Neural cell (in vitro differentiated cells): Measurements from ENCODE around the gene MLLT11. TPM values are rescaled to one million over a fixed set of nuclear protein-coding genes. Genes with fewer than 3 reads are reported as not detected.

Experiments used
- H2AFZ ChIP-seq: fragments of 200-600, 300-800 bp; sonication (generic), shearing (Covaris generic); 2 replicates; pipeline ENCODE4 v1.6.0; 2014; ENCODE audit warnings: low read depth, mild to moderate bottlenecking, antibody characterized with exemption, low read length, moderate library complexity
- H3F3A ChIP-seq: fragments of 200-600 bp; shearing (Covaris generic); 2 replicates; pipeline ENCODE4 v1.6.1; 2016; ENCODE audit warnings: mild to moderate bottlenecking, moderate library complexity, mixed read lengths, antibody characterized with exemption, low read length; ENCODE audit not compliant: insufficient read depth, poor library complexity, severe bottlenecking
- H3K27ac ChIP-seq: fragments of 200-600, 300-800 bp; sonication (generic), shearing (Covaris generic); 2 replicates; pipeline ENCODE4 v1.5.1; 2014; ENCODE audit warnings: mild to moderate bottlenecking, low read length, moderate library complexity
- H3K27me3 ChIP-seq: fragments of 300-800, 200-600 bp; sonication (generic), shearing (Covaris generic); 2 replicates; pipeline ENCODE4 v1.6.0; 2014; ENCODE audit warnings: mild to moderate bottlenecking, low read depth, low read length, moderate library complexity; ENCODE audit not compliant: insufficient read depth
- H3K36me3 ChIP-seq: fragments of 300-800, 200-600 bp; sonication (generic), shearing (Covaris generic); 2 replicates; pipeline ENCODE4 v1.5.1; 2014; ENCODE audit warnings: mild to moderate bottlenecking, antibody characterized with exemption, low read length, moderate library complexity; ENCODE audit not compliant: insufficient read depth
- H3K4me2 ChIP-seq: fragments of 300-800, 200-600 bp; sonication (generic), shearing (Covaris generic); 2 replicates; pipeline ENCODE4 v1.6.0; 2014; ENCODE audit warnings: mild to moderate bottlenecking, low read length
- H3K4me3 ChIP-seq: fragments of 300-800, 200-600 bp; sonication (generic), shearing (Covaris generic); 2 replicates; pipeline ENCODE4 v1.5.1; 2014; ENCODE audit warnings: mild to moderate bottlenecking, low read length, moderate library complexity
- H3K79me2 ChIP-seq: fragments of 200-600 bp; shearing (Covaris generic); replicated peaks from 2 replicates; pipeline ENCODE4 v1.6.0; 2014; ENCODE audit warnings: mild to moderate bottlenecking, low read length, moderate library complexity; ENCODE audit not compliant: insufficient read depth
- H3K9ac ChIP-seq: fragments of 300-800, 200-600 bp; sonication (generic), shearing (Covaris generic); 2 replicates; pipeline ENCODE4 v1.6.1; 2016; ENCODE audit warnings: mild to moderate bottlenecking, low read length, mixed read lengths
- H3K9me2 ChIP-seq: fragments of 200-600 bp; shearing (Covaris generic); 2 replicates; pipeline ENCODE4 v1.6.1; 2016; ENCODE audit warnings: mild to moderate bottlenecking, low read length, mixed read lengths; ENCODE audit not compliant: insufficient read depth
- H3K9me3 ChIP-seq: fragments of 200-600, 300-800 bp; sonication (generic), shearing (Covaris generic); 2 replicates; pipeline ENCODE4 v1.6.1; 2016; ENCODE audit warnings: mild to moderate bottlenecking, mixed run types, low read length, moderate library complexity, mixed read lengths
- H4K20me1 ChIP-seq: fragments of 200-600 bp; shearing (Covaris generic); 2 replicates; pipeline ENCODE4 v1.6.1; 2016; ENCODE audit warnings: mild to moderate bottlenecking, mixed run types; ENCODE audit not compliant: insufficient read depth
- EP300 ChIP-seq: fragments of 450-650 bp; conservative IDR thresholded peaks from 2 replicates; pipeline ENCODE4 v1.6.1; 2014; ENCODE audit warnings: antibody characterized with exemption, mild to moderate bottlenecking, moderate library complexity; ENCODE audit not compliant: poor library complexity, severe bottlenecking
- EZH2 ChIP-seq: fragments of 200-600, 300-800 bp; shearing (Covaris generic), sonication (generic); IDR thresholded peaks from 2 replicates; pipeline ENCODE4 v1.6.1; 2014; ENCODE audit warnings: antibody characterized with exemption, low read length, borderline replicate concordance, mild to moderate bottlenecking; ENCODE audit not compliant: insufficient read depth, poor library complexity, severe bottlenecking
- MXI1 ChIP-seq: fragments of 450-650 bp; conservative IDR thresholded peaks from 2 replicates; pipeline ENCODE4 v1.6.1; 2014; ENCODE audit warnings: antibody characterized with exemption, mild to moderate bottlenecking; ENCODE audit not compliant: poor library complexity, severe bottlenecking
- POLR2AphosphoS5 ChIP-seq: IDR thresholded peaks from 2 replicates; pipeline ENCODE4 v1.6.1; 2012
- RAD21 ChIP-seq: fragments of 450-650 bp; conservative IDR thresholded peaks from 2 replicates; pipeline ENCODE4 v1.6.1; 2014; ENCODE audit warnings: antibody characterized with exemption, mild to moderate bottlenecking, moderate library complexity
- SMC3 ChIP-seq: fragments of 450-650 bp; conservative IDR thresholded peaks from 2 replicates; pipeline ENCODE4 v1.6.1; 2014; ENCODE audit warnings: antibody characterized with exemption, mild to moderate bottlenecking, moderate library complexity; ENCODE audit not compliant: poor library complexity
- TAF1 ChIP-seq: IDR thresholded peaks from 2 replicates; pipeline ENCODE4 v1.6.1; 2012; ENCODE audit warnings: low read depth
- polyA plus RNA-seq: library from polyadenylated mRNA; depleted of rRNA; stranded (reverse); fragments of >200 nt; gene quantifications from 2 replicates; pipeline ENCODE4 v1.2.3, GENCODE V29; 2014
- small RNA-seq, 3 experiments: library from RNA; depleted of rRNA; stranded (forward); fragments of <200 nt; gene quantifications; one replicate each; pipeline ENCODE3, GENCODE V24; 2012
- TF ChIP-seq, protein P1 (sequence below): fragments of 450-650 bp; IDR thresholded peaks from 2 replicates; pipeline ENCODE4 v1.5.1; 2014; ENCODE audit warnings: antibody characterized with exemption, mild to moderate bottlenecking, moderate library complexity; ENCODE audit not compliant: poor library complexity, severe bottlenecking
- TF ChIP-seq, protein P2 (sequence below): IDR thresholded peaks from 2 replicates; pipeline ENCODE4 v1.6.1; 2012; ENCODE audit warnings: borderline replicate concordance

Gene MLLT11
- polyA plus RNA-seq, 1 donor from 2014 or later = 142 TPM

DNA sequence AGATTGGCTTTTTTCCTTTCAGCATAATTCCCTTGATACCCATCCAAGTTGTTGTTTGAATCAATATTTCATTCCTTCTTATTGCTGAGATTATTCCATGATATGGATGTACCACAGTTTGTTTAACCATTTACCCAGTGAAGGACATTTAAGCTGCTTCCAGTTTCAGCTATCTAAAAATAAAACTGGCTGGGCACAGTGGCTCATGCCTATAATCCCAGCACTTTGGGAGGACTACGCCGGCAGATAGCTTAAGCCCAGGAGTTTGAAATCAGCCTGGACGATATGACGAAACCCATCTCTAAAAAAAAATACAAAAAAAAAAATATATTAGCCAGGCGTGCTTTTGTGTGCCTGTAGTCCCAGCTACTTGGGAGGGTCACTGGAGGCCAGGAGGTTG is 53.7 kb downstream of the MLLT11 start:
- Histone ChIP-seq H4K20me1 (no peaks in the 10 kb centered on the region), H3K4me2 (no peak overlapping the region), H3K9me3 (no peaks in the 10 kb centered on the region), H3K36me3 (no peaks in the 10 kb centered on the region), H3K4me3 (no peak overlapping the region), H3F3A (no peaks in the 10 kb centered on the region), H3K9ac (no peak overlapping the region), H3K27me3 (no peaks in the 10 kb centered on the region), H3K27ac (no peak overlapping the region), H2AFZ (no peak overlapping the region), H3K79me2 (no peaks in the 10 kb centered on the region), H3K9me2 (no peaks in the 10 kb centered on the region)
- TF ChIP-seq EP300 (no peak), RAD21 (no peak), MXI1 (no peak), EZH2 (no peak), POLR2AphosphoS5 (no peak), SMC3 (no peak), TAF1 (no peak)
- TF ChIP-seq, protein P1, sequence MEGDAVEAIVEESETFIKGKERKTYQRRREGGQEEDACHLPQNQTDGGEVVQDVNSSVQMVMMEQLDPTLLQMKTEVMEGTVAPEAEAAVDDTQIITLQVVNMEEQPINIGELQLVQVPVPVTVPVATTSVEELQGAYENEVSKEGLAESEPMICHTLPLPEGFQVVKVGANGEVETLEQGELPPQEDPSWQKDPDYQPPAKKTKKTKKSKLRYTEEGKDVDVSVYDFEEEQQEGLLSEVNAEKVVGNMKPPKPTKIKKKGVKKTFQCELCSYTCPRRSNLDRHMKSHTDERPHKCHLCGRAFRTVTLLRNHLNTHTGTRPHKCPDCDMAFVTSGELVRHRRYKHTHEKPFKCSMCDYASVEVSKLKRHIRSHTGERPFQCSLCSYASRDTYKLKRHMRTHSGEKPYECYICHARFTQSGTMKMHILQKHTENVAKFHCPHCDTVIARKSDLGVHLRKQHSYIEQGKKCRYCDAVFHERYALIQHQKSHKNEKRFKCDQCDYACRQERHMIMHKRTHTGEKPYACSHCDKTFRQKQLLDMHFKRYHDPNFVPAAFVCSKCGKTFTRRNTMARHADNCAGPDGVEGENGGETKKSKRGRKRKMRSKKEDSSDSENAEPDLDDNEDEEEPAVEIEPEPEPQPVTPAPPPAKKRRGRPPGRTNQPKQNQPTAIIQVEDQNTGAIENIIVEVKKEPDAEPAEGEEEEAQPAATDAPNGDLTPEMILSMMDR = no peak
- TF ChIP-seq, protein P2, sequence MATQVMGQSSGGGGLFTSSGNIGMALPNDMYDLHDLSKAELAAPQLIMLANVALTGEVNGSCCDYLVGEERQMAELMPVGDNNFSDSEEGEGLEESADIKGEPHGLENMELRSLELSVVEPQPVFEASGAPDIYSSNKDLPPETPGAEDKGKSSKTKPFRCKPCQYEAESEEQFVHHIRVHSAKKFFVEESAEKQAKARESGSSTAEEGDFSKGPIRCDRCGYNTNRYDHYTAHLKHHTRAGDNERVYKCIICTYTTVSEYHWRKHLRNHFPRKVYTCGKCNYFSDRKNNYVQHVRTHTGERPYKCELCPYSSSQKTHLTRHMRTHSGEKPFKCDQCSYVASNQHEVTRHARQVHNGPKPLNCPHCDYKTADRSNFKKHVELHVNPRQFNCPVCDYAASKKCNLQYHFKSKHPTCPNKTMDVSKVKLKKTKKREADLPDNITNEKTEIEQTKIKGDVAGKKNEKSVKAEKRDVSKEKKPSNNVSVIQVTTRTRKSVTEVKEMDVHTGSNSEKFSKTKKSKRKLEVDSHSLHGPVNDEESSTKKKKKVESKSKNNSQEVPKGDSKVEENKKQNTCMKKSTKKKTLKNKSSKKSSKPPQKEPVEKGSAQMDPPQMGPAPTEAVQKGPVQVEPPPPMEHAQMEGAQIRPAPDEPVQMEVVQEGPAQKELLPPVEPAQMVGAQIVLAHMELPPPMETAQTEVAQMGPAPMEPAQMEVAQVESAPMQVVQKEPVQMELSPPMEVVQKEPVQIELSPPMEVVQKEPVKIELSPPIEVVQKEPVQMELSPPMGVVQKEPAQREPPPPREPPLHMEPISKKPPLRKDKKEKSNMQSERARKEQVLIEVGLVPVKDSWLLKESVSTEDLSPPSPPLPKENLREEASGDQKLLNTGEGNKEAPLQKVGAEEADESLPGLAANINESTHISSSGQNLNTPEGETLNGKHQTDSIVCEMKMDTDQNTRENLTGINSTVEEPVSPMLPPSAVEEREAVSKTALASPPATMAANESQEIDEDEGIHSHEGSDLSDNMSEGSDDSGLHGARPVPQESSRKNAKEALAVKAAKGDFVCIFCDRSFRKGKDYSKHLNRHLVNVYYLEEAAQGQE = no peak

Small RNAs within 50 kb of the gene (small RNA-seq; reads per million reads assigned to genes)
- 0.03 to 12.2 (median 1.5) reads per million in 3 experiments for gene RNU6-884P

Other genes starting within 250 kb of the MLLT11 start
- 17.8 and 17.9 TPM in 2 replicates for gene ARNT, start 183.8 kb upstream of the MLLT11 start, polyA plus RNA-seq
- gene CTXND2, start 173.3 kb upstream of the MLLT11 start, polyA plus RNA-seq = not detected in 2 replicates
- 39.1 and 51.1 TPM in 2 replicates for gene SETDB1, start 134.0 kb upstream of the MLLT11 start, polyA plus RNA-seq
- 39.1 and 49.7 TPM in 2 replicates for gene CERS2, start 85.6 kb upstream of the MLLT11 start, polyA plus RNA-seq
- gene ANXA9, start 78.1 kb upstream of the MLLT11 start, polyA plus RNA-seq = not detected in 2 replicates
- gene MINDY1, start 53.5 kb upstream of the MLLT11 start, polyA plus RNA-seq = 16.1 and 25.2 TPM in 2 replicates
- 25.7 and 32.2 TPM in 2 replicates for gene PRUNE1, start 51.9 kb upstream of the MLLT11 start, polyA plus RNA-seq
- 0.16 and 0.33 TPM in 2 replicates for gene BNIPL, start 23.8 kb upstream of the MLLT11 start, polyA plus RNA-seq
- gene C1orf56, start 12.6 kb upstream of the MLLT11 start, polyA plus RNA-seq = 0.87 and 1.2 TPM in 2 replicates
- gene CDC42SE1, start 775 bp upstream of the MLLT11 start, polyA plus RNA-seq = 102 and 107 TPM in 2 replicates
- 3.0 and 4.1 TPM in 2 replicates for gene GABPB2, start 10.4 kb downstream of the MLLT11 start, polyA plus RNA-seq
- gene SEMA6C, start 86.2 kb downstream of the MLLT11 start, polyA plus RNA-seq = 32.5 and 39.3 TPM in 2 replicates
- not detected in 2 replicates for gene TNFAIP8L2, start 96.3 kb downstream of the MLLT11 start, polyA plus RNA-seq
- 13.3 and 16.0 TPM in 2 replicates for gene LYSMD1, start 105.5 kb downstream of the MLLT11 start, polyA plus RNA-seq
- 91.1 and 106 TPM in 2 replicates for gene SCNM1, start 105.7 kb downstream of the MLLT11 start, polyA plus RNA-seq
- gene TMOD4, start 115.6 kb downstream of the MLLT11 start, polyA plus RNA-seq = not detected in 2 replicates
- 232 and 275 TPM in 2 replicates for gene VPS72, start 129.8 kb downstream of the MLLT11 start, polyA plus RNA-seq
- gene PIP5K1A, start 138.2 kb downstream of the MLLT11 start, polyA plus RNA-seq = 66.0 and 66.4 TPM in 2 replicates
- 341 and 364 TPM in 2 replicates for gene PSMD4, start 194.3 kb downstream of the MLLT11 start, polyA plus RNA-seq
- 6.2 and 6.9 TPM in 2 replicates for gene ZNF687, start 221.9 kb downstream of the MLLT11 start, polyA plus RNA-seq